HG03457 (cell line): ENCODE data around the gene WDFY4.

Experiments used
- ATAC-seq: cut with Tn5 transposase; IDR thresholded peaks from one replicate; pipeline ENCODE4 v1.9.1; 2021; ENCODE audit warnings: moderate number of reproducible peaks; ENCODE audit not compliant: unreplicated experiment

WDFY4 gene

GRCh38 chr10:48790457-48791044 lies 105.9 kb downstream of the WDFY4 start:
- ATAC-seq = no peak

- no peak for ATAC-seq
Observed at GRCh38 chr10:48791267-48791928, 106.7 kb downstream of the WDFY4 start.

- no peak for ATAC-seq
Observed at GRCh38 chr10:48792121-48792520, 107.4 kb downstream of the WDFY4 start.

- ATAC-seq = no peak
Observed at GRCh38 chr10:48792687-48793096, 108.0 kb downstream of the WDFY4 start.

- ATAC-seq = no peak
Observed at GRCh38 chr10:48794074-48794473, 109.4 kb downstream of the WDFY4 start.

GRCh38 chr10:48796713-48797245 lies 112.1 kb downstream of the WDFY4 start:
- no peak for ATAC-seq

GRCh38 chr10:48797830-48798229 lies 113.2 kb downstream of the WDFY4 start:
- no peak for ATAC-seq

GRCh38 chr10:48798481-48799254 lies 114.0 kb downstream of the WDFY4 start:
- no peak for ATAC-seq

GRCh38 chr10:48799341-48800006 lies 114.8 kb downstream of the WDFY4 start:
- ATAC-seq = no peak

GRCh38 chr10:48800007-48800675 lies 115.5 kb downstream of the WDFY4 start:
- peak; percentile 33 for ATAC-seq

- no peak for ATAC-seq
Observed at GRCh38 chr10:48801001-48801421, 116.3 kb downstream of the WDFY4 start.

- ATAC-seq = peak; percentile 83
Observed at GRCh38 chr10:48802611-48803071, 118.0 kb downstream of the WDFY4 start.

GRCh38 chr10:48803801-48804584 lies 119.3 kb downstream of the WDFY4 start:
- ATAC-seq = no peak

GRCh38 chr10:48804740-48805182 lies 120.1 kb downstream of the WDFY4 start:
- no peak for ATAC-seq

GRCh38 chr10:48805411-48805810 lies 120.7 kb downstream of the WDFY4 start:
- ATAC-seq = no peak

GRCh38 chr10:48805848-48806247 lies 121.2 kb downstream of the WDFY4 start:
- ATAC-seq = no peak

GRCh38 chr10:48806342-48806741 lies 121.7 kb downstream of the WDFY4 start:
- no peak for ATAC-seq

- ATAC-seq = no peak
Observed at GRCh38 chr10:48807791-48808470, 123.3 kb downstream of the WDFY4 start.

GRCh38 chr10:48809261-48809660 lies 124.6 kb downstream of the WDFY4 start:
- no peak for ATAC-seq
